ENCODE results near the gene AOC3.
"Not testable (repeated sequence)": the region's sequence is repeated elsewhere in the genome, so short reads cannot be mapped to it uniquely, and the experiment has no call there.

Gene AOC3

GRCh38 chr17:42885806-42886205 is 34.8 kb downstream of the AOC3 start:
- H3K23ac ChIP-seq (ENCODE audit: low read length); H3K18ac ChIP-seq (ENCODE audit: low read length); H3K4ac ChIP-seq (ENCODE audit: low read depth, low read length); H2BK120ac ChIP-seq (ENCODE audit: insufficient read depth, low read length, poor library complexity); H3K4me3 ChIP-seq (ENCODE audit: low read depth, low read length); H3K27me3 ChIP-seq (ENCODE audit: insufficient read depth, low read length); H3K79me1 ChIP-seq (ENCODE audit: low read length); DNase-seq; H3K14ac ChIP-seq (ENCODE audit: low read length); H4K12ac ChIP-seq (ENCODE audit: low read depth, low read length); H3K4me1 ChIP-seq (ENCODE audit: control insufficient read depth in 1 of 2, insufficient read depth in 2 of 2, low read length in 2 of 2); H2BK12ac ChIP-seq (ENCODE audit: low read length); H3K9me3 ChIP-seq (ENCODE audit: insufficient read depth, low read depth, low read length); H4K91ac ChIP-seq (ENCODE audit: low read depth, low read length); H4K8ac ChIP-seq (ENCODE audit: low read depth, low read length); H2AFZ ChIP-seq (ENCODE audit: insufficient read depth, low read length, poor library complexity); H3K9ac ChIP-seq (ENCODE audit: low read length); H2BK5ac ChIP-seq (ENCODE audit: low read depth, low read length, poor library complexity); H3K36me3 ChIP-seq (ENCODE audit: control insufficient read depth in 1 of 2, insufficient read depth in 2 of 2, low read length in 2 of 2); H3K27ac ChIP-seq (ENCODE audit: low read depth, low read length); H2AK5ac ChIP-seq (ENCODE audit: low read length); H3K4me2 ChIP-seq (ENCODE audit: low read length); H3K79me2 ChIP-seq (ENCODE audit: control insufficient read depth, insufficient read depth, low read length, poor library complexity): not testable (repeated sequence)
- no CpG with 5 or more reads among the region's 3 CpGs for WGBS (ENCODE audit: extremely low coverage, insufficient coverage, insufficient read length)

- H3K18ac ChIP-seq (ENCODE audit: low read length), result no peak overlapping the region
Observed at GRCh38 chr17:42886283-42887176, 35.5 kb downstream of the AOC3 start.

DNA sequence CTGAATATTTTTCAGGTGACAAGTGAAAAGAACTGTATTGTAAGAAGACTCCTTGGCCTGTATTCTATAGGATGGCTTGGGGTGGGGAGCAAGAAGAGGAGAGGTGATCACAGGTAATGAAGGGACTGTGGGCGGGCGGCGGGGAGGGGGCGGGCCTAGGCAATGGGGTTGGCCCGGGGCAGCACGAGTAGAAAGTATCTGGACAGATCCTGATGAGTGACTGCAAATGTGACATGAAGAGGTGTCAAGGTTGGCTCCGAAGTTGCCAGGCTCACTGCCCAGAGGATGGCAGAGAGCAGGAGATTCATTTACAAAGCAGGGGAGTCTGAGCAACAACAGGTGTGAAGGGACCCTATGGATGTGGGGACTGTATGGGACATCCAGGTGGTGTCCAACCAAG is 38.8 kb downstream of the AOC3 start:
- H3K4ac ChIP-seq (ENCODE audit: low read depth, low read length), result no peak overlapping the region
- H3K4me3 ChIP-seq (ENCODE audit: low read depth, low read length), result no peak overlapping the region
- no peaks in the 10 kb centered on the region for H3K9me3 ChIP-seq (ENCODE audit: insufficient read depth, low read depth, low read length)
- H4K12ac ChIP-seq (ENCODE audit: low read depth, low read length), result no peak overlapping the region
- H2BK12ac ChIP-seq (ENCODE audit: low read length), result no peak overlapping the region
- H3K4me1 ChIP-seq (ENCODE audit: control insufficient read depth in 1 of 2, insufficient read depth in 2 of 2, low read length in 2 of 2), result no peaks in the 10 kb centered on the region
- H3K79me2 ChIP-seq (ENCODE audit: control insufficient read depth, insufficient read depth, low read length, poor library complexity), result no peaks in the 10 kb centered on the region
- no peak overlapping the region for H2AK5ac ChIP-seq (ENCODE audit: low read length)
- H3K14ac ChIP-seq (ENCODE audit: low read length), result no peak overlapping the region
- H3K9ac ChIP-seq (ENCODE audit: low read length), result no peak overlapping the region
- no peak overlapping the region for H4K8ac ChIP-seq (ENCODE audit: low read depth, low read length)
- WGBS (ENCODE audit: extremely low coverage, insufficient coverage, insufficient read length), result no CpG with 5 or more reads among the region's 7 CpGs
- no peaks in the 10 kb centered on the region for H3K79me1 ChIP-seq (ENCODE audit: low read length)
- no peak overlapping the region for H2AFZ ChIP-seq (ENCODE audit: insufficient read depth, low read length, poor library complexity)
- no peak overlapping the region for H2BK120ac ChIP-seq (ENCODE audit: insufficient read depth, low read length, poor library complexity)
- H2BK5ac ChIP-seq (ENCODE audit: low read depth, low read length, poor library complexity), result no peak overlapping the region
- no peak overlapping the region for H3K27ac ChIP-seq (ENCODE audit: low read depth, low read length)
- H4K91ac ChIP-seq (ENCODE audit: low read depth, low read length), result no peak overlapping the region
- DNase-seq, result no peak
- no peak overlapping the region for H3K18ac ChIP-seq (ENCODE audit: low read length)
- peaks cover 0 to 2% of the 10 kb centered on the region in 2 experiments for H3K36me3 ChIP-seq (ENCODE audit: control insufficient read depth in 1 of 2, insufficient read depth in 2 of 2, low read length in 2 of 2)
- no peak overlapping the region for H3K4me2 ChIP-seq (ENCODE audit: low read length)
- H3K27me3 ChIP-seq (ENCODE audit: insufficient read depth, low read length), result no peaks in the 10 kb centered on the region
- H3K23ac ChIP-seq (ENCODE audit: low read length), result no peak overlapping the region

More at GRCh38 chr17:42886283-42887176, 35.5 kb downstream of the AOC3 start:
- H3K14ac ChIP-seq (ENCODE audit: low read length), result no peak overlapping the region
- no peaks in the 10 kb centered on the region for H3K79me2 ChIP-seq (ENCODE audit: control insufficient read depth, insufficient read depth, low read length, poor library complexity)
- no peaks in the 10 kb centered on the region for H3K4me1 ChIP-seq (ENCODE audit: control insufficient read depth in 1 of 2, insufficient read depth in 2 of 2, low read length in 2 of 2)
- H3K23ac ChIP-seq (ENCODE audit: low read length), result no peak overlapping the region
- H2BK5ac ChIP-seq (ENCODE audit: low read depth, low read length, poor library complexity), result no peak overlapping the region
- no peak overlapping the region for H4K91ac ChIP-seq (ENCODE audit: low read depth, low read length)
- H3K79me1 ChIP-seq (ENCODE audit: low read length), result no peaks in the 10 kb centered on the region
- H2AFZ ChIP-seq (ENCODE audit: insufficient read depth, low read length, poor library complexity), result no peak overlapping the region
- H4K8ac ChIP-seq (ENCODE audit: low read depth, low read length), result no peak overlapping the region
- H3K9me3 ChIP-seq (ENCODE audit: insufficient read depth, low read depth, low read length), result no peaks in the 10 kb centered on the region
- no peak overlapping the region for H3K27ac ChIP-seq (ENCODE audit: low read depth, low read length)
- H4K12ac ChIP-seq (ENCODE audit: low read depth, low read length), result no peak overlapping the region
- no peak for DNase-seq
- no peak overlapping the region for H2BK12ac ChIP-seq (ENCODE audit: low read length)
- no peak overlapping the region for H3K9ac ChIP-seq (ENCODE audit: low read length)
- H3K27me3 ChIP-seq (ENCODE audit: insufficient read depth, low read length), result no peaks in the 10 kb centered on the region
- no peaks in the 10 kb centered on the region for H3K36me3 ChIP-seq (ENCODE audit: control insufficient read depth in 1 of 2, insufficient read depth in 2 of 2, low read length in 2 of 2)
- no peak overlapping the region for H2AK5ac ChIP-seq (ENCODE audit: low read length)
- H3K4me3 ChIP-seq (ENCODE audit: low read depth, low read length), result no peak overlapping the region
- no peak overlapping the region for H2BK120ac ChIP-seq (ENCODE audit: insufficient read depth, low read length, poor library complexity)
- WGBS (ENCODE audit: extremely low coverage, insufficient coverage, insufficient read length), result 100% methylated on average over 2 of the region's 15 CpGs
- no peak overlapping the region for H3K4ac ChIP-seq (ENCODE audit: low read depth, low read length)
- H3K4me2 ChIP-seq (ENCODE audit: low read length), result no peak overlapping the region

DNA sequence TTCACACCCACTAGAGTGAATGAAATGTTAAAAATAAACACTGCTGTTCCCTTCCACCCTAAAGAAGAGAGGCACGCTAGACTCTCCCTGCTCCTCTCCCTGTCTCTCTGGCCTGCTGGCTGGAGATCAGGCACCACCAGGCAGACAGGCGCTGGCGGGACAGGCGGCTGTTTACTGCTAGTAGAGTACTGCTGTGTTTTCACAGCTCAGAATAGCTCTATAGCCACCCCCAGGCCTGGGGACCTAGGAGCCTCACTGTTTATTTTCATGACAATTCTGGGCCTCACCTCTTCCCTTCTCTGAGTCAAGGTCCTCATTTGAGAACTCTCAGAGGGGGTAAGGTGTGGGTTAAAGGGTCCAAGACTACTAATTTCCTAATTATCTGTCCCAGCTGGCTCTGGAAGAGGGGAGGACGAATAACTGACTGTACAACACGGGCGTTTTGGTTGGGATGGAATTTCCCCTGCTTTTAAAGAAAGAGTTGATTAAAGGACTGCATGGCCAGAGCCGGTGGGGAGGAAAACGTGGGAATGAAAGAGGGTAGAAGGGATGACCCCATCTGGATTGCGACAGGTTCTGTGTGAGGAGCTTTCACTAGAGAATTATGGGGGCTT is 40.6 kb downstream of the AOC3 start:
- no peak overlapping the region for H3K23ac ChIP-seq (ENCODE audit: low read length)
- no peak overlapping the region for H3K14ac ChIP-seq (ENCODE audit: low read length)
- H3K27me3 ChIP-seq (ENCODE audit: insufficient read depth, low read length), result no peaks in the 10 kb centered on the region
- H2BK5ac ChIP-seq (ENCODE audit: low read depth, low read length, poor library complexity), result no peak overlapping the region
- H3K27ac ChIP-seq (ENCODE audit: low read depth, low read length), result no peak overlapping the region
- H3K9ac ChIP-seq (ENCODE audit: low read length), result no peak overlapping the region
- no peak overlapping the region for H2AFZ ChIP-seq (ENCODE audit: insufficient read depth, low read length, poor library complexity)
- no peak overlapping the region for H3K4ac ChIP-seq (ENCODE audit: low read depth, low read length)
- no CpG with 5 or more reads among the region's 10 CpGs for WGBS (ENCODE audit: extremely low coverage, insufficient coverage, insufficient read length)
- no peak overlapping the region for H2BK12ac ChIP-seq (ENCODE audit: low read length)
- H3K79me1 ChIP-seq (ENCODE audit: low read length), result no peaks in the 10 kb centered on the region
- DNase-seq, result no peak
- H3K4me2 ChIP-seq (ENCODE audit: low read length), result no peak overlapping the region
- no peaks in the 10 kb centered on the region for H3K79me2 ChIP-seq (ENCODE audit: control insufficient read depth, insufficient read depth, low read length, poor library complexity)
- H3K36me3 ChIP-seq (ENCODE audit: control insufficient read depth in 1 of 2, insufficient read depth in 2 of 2, low read length in 2 of 2), result peaks cover 0 to 2% of the 10 kb centered on the region in 2 experiments
- H4K8ac ChIP-seq (ENCODE audit: low read depth, low read length), result no peak overlapping the region
- H3K4me1 ChIP-seq (ENCODE audit: control insufficient read depth in 1 of 2, insufficient read depth in 2 of 2, low read length in 2 of 2), result no peaks in the 10 kb centered on the region
- H4K91ac ChIP-seq (ENCODE audit: low read depth, low read length), result no peak overlapping the region
- H3K4me3 ChIP-seq (ENCODE audit: low read depth, low read length), result no peak overlapping the region
- H3K9me3 ChIP-seq (ENCODE audit: insufficient read depth, low read depth, low read length), result no peaks in the 10 kb centered on the region
- no peak overlapping the region for H3K18ac ChIP-seq (ENCODE audit: low read length)
- no peak overlapping the region for H2AK5ac ChIP-seq (ENCODE audit: low read length)
- H4K12ac ChIP-seq (ENCODE audit: low read depth, low read length), result no peak overlapping the region
- no peak overlapping the region for H2BK120ac ChIP-seq (ENCODE audit: insufficient read depth, low read length, poor library complexity)
